HG03439 (cell line): ENCODE results near the gene SAG.

Experiments
- ATAC-seq: cut with Tn5 transposase; IDR thresholded peaks from one replicate; pipeline ENCODE4 v1.9.1; 2021; ENCODE audit warnings: mild to moderate bottlenecking, moderate library complexity; ENCODE audit not compliant: unreplicated experiment

The SAG gene

DNA sequence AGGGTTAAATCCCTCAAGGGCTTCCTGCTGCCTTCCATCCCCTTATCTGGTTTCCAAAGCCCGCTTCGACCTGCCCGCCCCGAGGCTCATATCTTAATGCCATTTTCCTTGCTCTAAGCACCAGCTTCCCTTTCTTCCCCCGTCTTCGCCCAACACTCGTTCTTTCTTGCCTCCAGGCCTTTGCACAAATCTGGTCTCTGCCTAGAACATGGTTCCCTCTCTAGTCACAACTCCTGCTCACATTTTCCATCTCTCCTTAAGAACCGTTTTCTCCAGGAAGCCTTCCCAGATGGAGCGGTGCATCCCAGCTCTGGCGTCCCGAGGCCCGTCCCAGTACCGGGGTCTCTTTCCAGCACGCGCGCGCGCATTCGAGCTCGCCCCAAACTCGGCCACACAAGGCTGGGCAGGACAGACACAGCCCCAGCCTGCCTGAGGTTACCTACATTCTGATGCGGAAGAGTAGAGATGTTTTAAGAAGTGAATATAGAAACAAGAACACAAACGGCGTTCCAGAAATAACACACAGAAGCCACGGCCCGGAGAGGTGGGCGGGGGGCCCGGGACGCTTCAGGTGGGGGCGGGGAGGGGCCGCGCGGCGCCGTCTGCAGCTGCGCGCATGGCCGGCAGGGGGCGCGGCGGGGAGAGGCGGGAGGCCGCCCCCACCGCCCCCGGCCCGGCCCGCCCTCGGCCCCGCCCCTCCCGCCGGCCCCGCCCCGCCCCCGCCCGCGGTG is 46.3 kb downstream of the SAG start, which contains the start of gene DGKD:
DGKD (plus strand) TSS at position 726 of the 731 bp plus-strand sequence. CDS start 25 bp downstream, outside the sequence.
- peak; percentile 48 for ATAC-seq

DNA sequence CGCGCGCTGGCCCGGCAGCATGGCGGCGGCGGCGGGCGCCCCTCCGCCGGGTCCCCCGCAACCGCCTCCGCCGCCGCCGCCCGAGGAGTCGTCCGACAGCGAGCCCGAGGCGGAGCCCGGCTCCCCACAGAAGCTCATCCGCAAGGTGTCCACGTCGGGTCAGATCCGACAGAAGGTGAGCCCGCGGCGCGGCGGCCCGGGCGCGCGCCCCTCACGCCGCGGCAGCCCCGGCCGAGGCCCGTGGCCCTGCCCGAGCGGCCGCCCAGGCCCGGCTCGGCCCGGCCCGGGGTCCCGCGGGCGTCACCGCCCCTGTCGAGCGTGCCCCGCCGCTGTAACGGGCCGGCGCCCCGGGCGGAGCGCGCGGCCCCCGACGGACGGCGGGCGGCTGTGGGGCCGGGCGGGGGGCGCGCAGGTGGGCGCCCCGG is 46.9 kb downstream of the SAG start:
- peak; percentile 35 for ATAC-seq

GRCh38 chr2:233354971-233355574 is 47.5 kb downstream of the SAG start:
- ATAC-seq, result no peak

DNA sequence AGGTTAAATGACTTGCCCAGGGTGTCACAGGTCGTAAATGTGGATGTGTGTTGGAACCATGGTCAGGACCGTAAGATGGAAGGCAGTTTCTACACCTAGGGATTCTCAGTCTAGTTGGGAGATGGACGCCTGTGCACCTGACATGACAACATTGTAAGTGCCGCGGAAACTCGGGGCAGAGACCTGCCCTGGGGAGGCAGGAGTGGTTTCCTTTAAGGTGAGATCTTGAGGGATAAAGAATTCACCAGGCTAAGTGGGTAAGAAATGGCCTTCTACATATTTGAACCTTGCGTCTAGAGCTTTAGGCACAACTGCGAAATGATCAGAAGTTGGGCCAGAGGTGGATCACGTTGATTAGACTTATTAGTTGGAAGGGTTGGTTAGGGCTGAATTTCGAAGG is 48.3 kb downstream of the SAG start:
- no peak for ATAC-seq

DNA sequence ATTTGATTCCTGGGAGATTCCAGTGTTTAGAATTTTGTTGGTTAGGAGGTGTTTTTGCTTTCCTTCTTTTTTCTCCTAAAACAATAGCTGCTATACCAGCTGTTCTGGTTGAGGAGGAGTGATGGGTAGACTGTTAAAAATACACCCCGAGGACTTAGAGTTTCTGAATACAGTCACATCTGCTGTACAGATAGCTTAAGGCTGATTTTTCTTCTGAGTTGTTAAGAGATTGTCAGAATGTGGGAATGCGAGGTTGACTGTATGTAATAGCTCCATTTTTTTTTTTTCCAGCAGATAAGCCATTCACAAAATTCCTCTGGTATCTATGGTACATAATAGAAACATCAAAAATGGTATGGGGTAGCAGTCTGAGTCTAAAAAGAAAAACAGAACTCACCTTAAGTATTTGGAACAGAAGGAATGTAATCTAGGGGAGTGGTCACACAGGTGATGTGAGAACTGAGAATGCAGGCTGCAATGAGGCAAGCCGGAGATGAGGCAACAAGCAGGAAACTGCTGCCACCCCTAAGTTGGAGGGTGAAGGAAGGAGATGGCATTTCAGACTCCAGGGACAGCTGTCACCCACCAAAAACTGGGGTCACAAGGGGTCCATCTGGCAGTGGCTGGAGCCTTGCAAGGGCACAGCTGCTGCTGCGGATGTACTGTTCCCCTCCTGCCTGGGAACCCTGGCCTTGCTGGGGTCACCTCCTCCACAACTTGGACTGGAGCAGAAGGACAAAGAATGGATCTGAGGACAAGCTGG is 49.1 kb downstream of the SAG start:
- no peak for ATAC-seq

DNA sequence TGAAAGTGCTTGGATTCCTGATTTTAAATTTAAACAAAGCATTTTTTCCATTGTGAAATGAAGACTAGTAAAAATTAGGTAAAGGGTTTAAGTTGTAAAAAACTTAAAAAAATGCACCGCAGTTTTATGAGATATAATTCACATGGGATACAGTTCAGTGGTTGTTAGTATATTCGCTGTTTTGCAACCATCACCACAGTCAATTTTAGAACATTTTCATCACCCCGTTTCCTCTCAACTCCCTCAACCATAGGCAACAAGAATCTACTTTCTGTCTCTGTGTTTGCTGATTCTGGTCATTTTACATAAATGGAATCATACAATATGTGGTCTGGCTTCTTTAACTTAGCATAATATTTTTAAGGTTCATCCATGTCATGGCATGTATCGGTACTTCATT is 50.7 kb downstream of the SAG start:
- ATAC-seq, result no peak

GRCh38 chr2:233358947-233359346 is 51.3 kb downstream of the SAG start:
- ATAC-seq, result no peak

DNA sequence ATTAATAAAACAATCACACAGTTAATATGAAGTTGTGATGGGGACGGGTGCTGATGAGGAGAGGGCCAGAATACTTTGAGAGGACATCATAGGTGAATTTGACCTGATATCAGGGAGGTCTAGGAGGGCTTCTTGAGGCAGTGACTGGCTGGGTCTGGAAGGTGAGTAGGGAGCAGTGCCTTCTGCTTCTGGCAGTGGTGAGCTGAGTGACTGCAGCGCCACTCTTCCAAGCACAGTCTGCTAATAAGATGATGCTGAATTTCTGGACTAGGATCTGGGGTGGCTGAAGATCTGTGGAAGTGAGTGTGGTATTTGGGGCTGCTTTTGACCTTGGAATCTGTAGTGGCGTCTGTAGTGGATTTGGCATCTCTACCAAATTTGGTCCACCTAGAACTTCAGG is 52.2 kb downstream of the SAG start:
- ATAC-seq, result no peak

DNA sequence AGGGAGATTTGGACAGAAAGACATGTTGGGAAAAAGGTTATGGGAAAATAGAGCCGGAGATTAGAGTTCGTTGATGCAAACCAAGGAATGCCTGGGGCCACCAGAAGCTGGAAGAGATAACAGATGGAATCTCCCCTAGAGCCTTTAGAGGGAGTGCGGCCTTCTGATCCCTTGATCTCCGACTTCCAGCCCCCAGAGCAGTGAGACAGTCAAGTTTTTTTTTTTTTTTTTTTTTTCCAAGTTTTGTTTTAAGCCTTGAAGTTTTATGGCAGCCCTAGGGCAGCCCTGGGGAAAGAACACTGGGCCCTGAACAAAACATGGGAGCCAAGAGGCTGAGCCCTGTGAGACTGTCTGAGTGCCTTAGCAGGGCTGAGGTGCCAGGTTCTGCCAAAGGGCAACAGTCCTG is 53.2 kb downstream of the SAG start:
- no peak for ATAC-seq

DNA sequence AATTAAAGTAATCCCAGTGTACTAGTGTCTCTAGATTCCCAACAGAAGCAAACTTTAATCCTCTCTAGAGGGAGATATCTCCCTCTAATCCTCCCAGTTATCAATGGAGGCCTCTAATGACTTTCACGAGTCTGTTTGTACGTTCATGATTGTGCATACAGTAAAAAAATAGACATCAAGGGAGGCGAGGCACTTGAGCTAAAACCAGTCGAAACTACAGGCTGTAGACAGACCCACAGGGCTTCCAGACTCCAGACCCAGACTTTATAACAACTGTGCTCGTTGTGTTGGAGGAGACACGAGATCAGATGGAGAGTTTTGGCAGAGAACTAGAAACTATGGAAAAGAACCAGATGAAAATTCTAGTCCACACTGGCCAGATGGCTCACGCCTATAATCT is 53.7 kb downstream of the SAG start:
- ATAC-seq, result no peak

- ATAC-seq, result no peak
Observed at GRCh38 chr2:233362742-233363141, 55.1 kb downstream of the SAG start.

GRCh38 chr2:233363744-233364235 is 56.2 kb downstream of the SAG start:
- peak; percentile 55 for ATAC-seq

DNA sequence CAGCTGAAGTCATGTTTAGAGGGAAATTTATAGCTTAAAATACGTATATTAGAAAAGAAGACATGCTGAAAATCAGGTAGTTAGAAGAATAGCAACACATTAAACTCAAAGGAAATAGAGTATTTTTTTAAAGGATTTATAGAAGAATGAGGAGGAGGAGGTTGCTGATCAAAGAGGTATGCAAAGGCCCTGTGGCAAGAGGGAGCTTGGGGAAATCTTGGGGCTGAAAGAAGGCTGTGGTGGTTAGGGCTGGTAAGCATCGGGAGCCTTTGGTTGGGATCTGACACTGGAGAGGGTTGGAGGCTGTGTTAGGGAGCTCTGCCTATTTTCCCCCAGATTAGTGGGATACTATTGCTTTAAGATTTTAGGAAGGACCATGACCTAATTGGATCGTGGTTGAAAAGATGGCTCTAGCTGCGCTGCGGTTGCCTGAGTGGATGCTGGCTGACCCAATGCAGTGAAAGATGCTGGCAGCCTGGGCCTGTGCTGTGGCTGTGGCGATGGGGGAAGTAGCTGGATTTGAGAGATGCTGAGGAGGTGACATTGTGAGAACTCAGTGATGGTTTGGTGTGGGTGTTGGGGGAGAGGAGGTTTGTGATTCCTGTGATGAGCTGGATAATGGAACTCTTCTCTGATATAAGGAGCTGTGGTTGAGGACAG is 58.4 kb downstream of the SAG start:
- no peak for ATAC-seq

DNA sequence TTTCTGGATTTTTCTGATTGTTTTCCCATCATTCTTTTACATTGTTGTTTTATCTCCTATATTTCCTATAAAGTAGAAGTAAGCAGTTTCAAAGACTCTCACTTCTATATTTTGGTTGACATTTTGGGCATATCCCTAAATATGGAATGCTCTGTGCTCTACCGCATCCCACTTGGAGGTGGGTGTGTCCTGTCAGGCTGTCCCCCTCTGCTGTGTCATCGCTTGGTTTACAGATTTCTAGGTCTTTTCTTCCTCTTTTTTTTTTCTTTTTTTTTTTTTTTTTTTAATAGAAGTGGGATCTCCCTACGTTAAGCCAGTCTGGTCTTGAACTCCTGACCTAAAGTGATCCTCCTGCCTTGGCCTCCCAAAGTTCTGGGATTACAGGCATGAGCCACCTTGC is 60.0 kb downstream of the SAG start:
- ATAC-seq, result no peak

- ATAC-seq, result no peak
Observed at GRCh38 chr2:233368756-233369155, 61.1 kb downstream of the SAG start.

- no peak for ATAC-seq
Observed at GRCh38 chr2:233369462-233369861, 61.8 kb downstream of the SAG start.

DNA sequence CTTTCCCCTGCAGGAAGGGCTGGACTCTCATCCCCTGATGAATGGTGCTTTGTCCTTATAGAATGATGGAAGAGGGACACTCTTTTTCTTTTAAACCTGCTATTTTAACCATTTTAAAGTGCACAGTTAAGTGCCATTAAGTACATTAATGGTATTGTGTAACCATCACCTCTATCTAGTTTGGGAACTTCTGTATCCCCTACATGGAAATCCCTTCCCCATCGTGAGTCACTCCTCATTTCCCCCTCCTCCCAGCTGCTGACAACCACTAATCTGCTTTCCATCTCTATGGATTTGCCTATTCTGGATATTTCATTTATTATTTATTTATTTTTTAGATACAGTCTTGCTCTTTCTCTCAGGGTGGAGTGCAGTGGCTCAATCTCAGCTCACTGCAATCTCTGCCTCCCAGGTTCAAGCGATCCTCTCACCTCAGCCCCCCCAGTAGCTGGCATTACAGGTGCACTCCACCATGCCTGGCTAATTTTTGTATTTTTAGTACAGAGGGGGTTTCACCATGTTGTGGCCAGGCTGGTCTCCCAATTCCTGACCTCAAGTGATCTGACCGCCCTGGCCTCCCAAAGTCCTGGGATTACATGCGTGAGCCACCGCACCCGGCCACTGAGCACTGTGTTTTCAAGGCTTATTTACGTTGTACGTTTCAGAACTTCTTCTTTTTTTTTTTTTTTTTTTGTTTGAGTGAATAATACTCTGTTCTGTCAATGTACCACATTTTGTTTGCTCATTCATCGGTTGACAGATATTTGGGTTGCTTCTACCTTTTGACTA is 62.5 kb downstream of the SAG start:
- no peak for ATAC-seq

DNA sequence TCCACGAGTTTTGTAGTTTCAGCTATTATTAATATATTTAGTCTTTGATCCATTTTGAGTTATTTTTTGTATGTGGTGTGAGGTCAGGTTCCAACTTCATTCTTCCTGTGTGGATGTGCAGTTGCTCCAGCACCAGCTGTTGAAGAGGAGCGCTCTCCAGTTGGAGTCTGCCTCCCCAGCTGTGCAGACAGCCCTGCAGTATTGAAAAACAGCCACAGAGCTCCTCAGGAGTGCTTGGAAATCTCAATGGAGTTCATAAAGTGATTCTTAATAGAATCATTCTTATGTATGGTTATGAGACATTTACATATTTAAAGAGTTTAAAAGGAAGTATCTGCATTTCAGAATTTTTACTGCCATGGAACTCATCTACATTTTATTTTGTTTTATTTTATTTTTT is 64.0 kb downstream of the SAG start:
- no peak for ATAC-seq

DNA sequence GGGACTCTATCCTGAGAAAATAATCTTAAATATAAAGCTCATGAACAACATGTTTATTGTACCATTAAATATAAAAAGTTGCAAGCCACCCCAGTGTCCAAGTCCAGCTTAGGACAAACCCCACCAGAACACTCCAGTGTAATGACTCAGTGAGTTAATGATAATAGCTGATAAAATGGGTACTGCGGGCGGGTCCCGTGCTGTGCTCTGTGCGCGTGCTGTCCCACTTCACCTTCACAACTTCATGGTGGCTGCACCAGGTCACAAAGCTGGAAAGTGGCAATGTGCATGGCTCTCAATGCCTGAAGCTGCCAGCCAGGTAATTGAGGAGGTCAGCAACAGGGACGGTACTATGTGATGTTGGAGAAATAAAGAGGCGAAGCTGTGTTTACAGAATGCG is 65.2 kb downstream of the SAG start:
- no peak for ATAC-seq

DNA sequence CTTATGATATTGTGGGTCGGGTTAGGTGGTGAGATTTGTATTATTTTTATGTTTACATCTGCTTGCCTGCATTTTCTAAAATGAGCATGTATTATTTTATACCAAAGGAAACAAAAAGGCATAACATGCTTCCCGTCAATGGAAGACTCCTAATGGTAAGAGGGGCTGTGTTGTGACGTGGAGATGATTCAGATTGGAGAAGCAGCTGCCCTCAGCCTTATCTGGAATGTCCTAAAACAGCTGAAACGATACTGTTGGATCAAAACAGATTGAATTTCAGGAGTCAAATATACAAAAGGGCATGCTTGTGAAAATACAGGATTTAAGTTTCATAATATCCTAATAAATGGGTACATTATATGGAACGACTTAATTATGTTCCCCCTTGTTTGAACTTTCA is 65.7 kb downstream of the SAG start:
- ATAC-seq, result no peak
